Measurements from ENCODE around the gene FALEC. TPM values are rescaled to one million over a fixed set of nuclear protein-coding genes. Genes with fewer than 3 reads are reported as not detected.
A peak's percentile ranks its signal among the peaks of the same experiment; 100 is the strongest.

Gene FALEC
- total RNA-seq: not detected

GRCh38 chr1:150515328-150516049 is at the start of gene FALEC:
Gene FALEC (plus strand): TSS chr1:150515752.
- H3K9me3 ChIP-seq: no peaks in the 10 kb centered on the region
- H3K4me3 ChIP-seq: peak within 1 kb of the TSS; percentile 53 to 60
- H3K27me3 ChIP-seq: no peaks in the 10 kb centered on the region
- peaks cover 0 to 21% of the 10 kb centered on the region in 2 donors for H3K4me1 ChIP-seq
- DNase-seq (ENCODE audit: low spot score): peak; percentile 96
- peak within 1 kb of the TSS; percentile 85 for H3K27ac ChIP-seq
- TF ChIP-seq CTCF (IDR thresholded peaks at IDR 0.05): no peak
- no peaks in the 10 kb centered on the region for H3K36me3 ChIP-seq

GRCh38 chr1:150466964-150467363 is 48.6 kb upstream of the FALEC start:
- no peaks in the 10 kb centered on the region for H3K9me3 ChIP-seq
- no peaks in the 10 kb centered on the region for H3K27me3 ChIP-seq
- peaks cover 48% of the 10 kb centered on the region for H3K36me3 ChIP-seq
- DNase-seq (ENCODE audit: low spot score): no peak
- TF ChIP-seq CTCF (IDR thresholded peaks at IDR 0.05): no peak
- no peak overlapping the region for H3K27ac ChIP-seq
- H3K4me3 ChIP-seq: no peak overlapping the region
- H3K4me1 ChIP-seq: peaks cover 0 to 6% of the 10 kb centered on the region in 2 donors

- H3K36me3 ChIP-seq: peaks cover 53% of the 10 kb centered on the region
- H3K27ac ChIP-seq: no peak overlapping the region
These were observed 46.3 kb upstream of the FALEC start for GRCh38 chr1:150469291-150469690.

GRCh38 chr1:150472601-150473200 is 42.9 kb upstream of the FALEC start:
- Histone ChIP-seq H3K27me3 (no peaks in the 10 kb centered on the region), H3K4me1 (peaks cover 0 to 23% of the 10 kb centered on the region in 2 donors), H3K27ac (no peak overlapping the region), H3K36me3 (peaks cover 32% of the 10 kb centered on the region), H3K4me3 (no peak overlapping the region), H3K9me3 (no peaks in the 10 kb centered on the region)
- TF ChIP-seq CTCF (IDR thresholded peaks at IDR 0.05): no peak
- DNase-seq (ENCODE audit: low spot score): no peak

More at GRCh38 chr1:150469291-150469690, 46.3 kb upstream of the FALEC start:
- Histone ChIP-seq H3K4me3 (no peak overlapping the region), H3K4me1 (peaks cover 0 to 10% of the 10 kb centered on the region in 2 donors), H3K27me3 (no peaks in the 10 kb centered on the region), H3K9me3 (no peaks in the 10 kb centered on the region)
- no peak for DNase-seq (ENCODE audit: low spot score)
- no peak for TF ChIP-seq CTCF (IDR thresholded peaks at IDR 0.05)

GRCh38 chr1:150473659-150474058 is 41.9 kb upstream of the FALEC start:
- H3K4me3 ChIP-seq: no peak overlapping the region
- TF ChIP-seq CTCF (IDR thresholded peaks at IDR 0.05): no peak
- no peaks in the 10 kb centered on the region for H3K9me3 ChIP-seq
- H3K27me3 ChIP-seq: no peaks in the 10 kb centered on the region
- peaks cover 32% of the 10 kb centered on the region for H3K36me3 ChIP-seq
- DNase-seq (ENCODE audit: low spot score): no peak
- peak overlapping the region; percentile 27 to 44 for H3K27ac ChIP-seq
- peaks cover 0 to 25% of the 10 kb centered on the region in 2 donors for H3K4me1 ChIP-seq

All from right atrium auricular region (tissue), 2 donors.